Measurements from ENCODE around the gene FREM3. TPM values are rescaled to one million over a fixed set of nuclear protein-coding genes. Genes with fewer than 3 reads are reported as not detected.

The FREM3 gene
- total RNA-seq, 1 experiment from 2014 or later, result 0.15 TPM

DNA sequence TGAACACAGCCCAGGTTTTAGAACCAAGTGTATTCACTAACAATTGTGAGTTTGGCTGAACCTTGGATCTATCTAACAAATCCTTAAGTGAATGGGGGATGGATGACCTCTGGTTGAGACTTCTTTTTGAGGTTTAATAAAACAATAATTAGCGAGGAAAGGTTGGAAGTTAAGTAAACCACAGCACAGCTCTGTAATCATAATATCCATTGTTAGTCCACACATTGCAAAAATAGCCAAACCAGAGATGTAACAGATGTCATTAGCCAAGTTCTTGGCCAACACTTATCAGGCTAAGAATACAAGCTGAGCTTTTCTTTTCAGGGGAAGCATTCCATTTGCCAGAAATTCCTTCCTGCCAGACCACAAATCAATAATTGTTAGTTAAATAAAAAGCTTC lies 59.1 kb downstream of the FREM3 start (continued):
- TF ChIP-seq NFYB (CRISPR knock-in tag; conservative IDR thresholded peaks at IDR 0.05; ENCODE audit: low read depth) (no peak), SMAD4 (CRISPR knock-in tag; IDR thresholded peaks at IDR 0.05) (no peak), ZNF317 (CRISPR knock-in tag; IDR thresholded peaks at IDR 0.05; ENCODE audit: borderline replicate concordance, low read depth) (no peak)
- TF ChIP-seq, protein P1, sequence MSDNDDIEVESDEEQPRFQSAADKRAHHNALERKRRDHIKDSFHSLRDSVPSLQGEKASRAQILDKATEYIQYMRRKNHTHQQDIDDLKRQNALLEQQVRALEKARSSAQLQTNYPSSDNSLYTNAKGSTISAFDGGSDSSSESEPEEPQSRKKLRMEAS (CRISPR knock-in tag; IDR thresholded peaks at IDR 0.05), result no peak

GRCh38 chr4:143634763-143635162 lies 65.7 kb downstream of the FREM3 start:
- no peaks in the 10 kb centered on the region for H3K36me3 Mint-ChIP-seq
- no peak for TF ChIP-seq GRHL2 (CRISPR knock-in tag; IDR thresholded peaks at IDR 0.05; ENCODE audit: insufficient replicate concordance, severe bottlenecking)
- no peak for TF ChIP-seq TEAD1 (CRISPR knock-in tag; IDR thresholded peaks at IDR 0.05)
- TF ChIP-seq, protein P2, sequence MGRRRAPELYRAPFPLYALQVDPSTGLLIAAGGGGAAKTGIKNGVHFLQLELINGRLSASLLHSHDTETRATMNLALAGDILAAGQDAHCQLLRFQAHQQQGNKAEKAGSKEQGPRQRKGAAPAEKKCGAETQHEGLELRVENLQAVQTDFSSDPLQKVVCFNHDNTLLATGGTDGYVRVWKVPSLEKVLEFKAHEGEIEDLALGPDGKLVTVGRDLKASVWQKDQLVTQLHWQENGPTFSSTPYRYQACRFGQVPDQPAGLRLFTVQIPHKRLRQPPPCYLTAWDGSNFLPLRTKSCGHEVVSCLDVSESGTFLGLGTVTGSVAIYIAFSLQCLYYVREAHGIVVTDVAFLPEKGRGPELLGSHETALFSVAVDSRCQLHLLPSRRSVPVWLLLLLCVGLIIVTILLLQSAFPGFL (CRISPR knock-in tag; IDR thresholded peaks at IDR 0.05; ENCODE audit: borderline replicate concordance), result no peak
- no peak for TF ChIP-seq ZNF138 (CRISPR knock-in tag; conservative IDR thresholded peaks at IDR 0.05)
- TF ChIP-seq PRRX2 (CRISPR knock-in tag; IDR thresholded peaks at IDR 0.05), result no peak
- TF ChIP-seq CREB1 (CRISPR knock-in tag; IDR thresholded peaks at IDR 0.05), result no peak
- no peak for TF ChIP-seq ATF6 (CRISPR knock-in tag; IDR thresholded peaks at IDR 0.05)
- TF ChIP-seq FOXJ3 (CRISPR knock-in tag; IDR thresholded peaks at IDR 0.05; ENCODE audit: borderline replicate concordance), result no peak
- TF ChIP-seq JAZF1 (CRISPR knock-in tag; IDR thresholded peaks at IDR 0.05), result no peak
- TF ChIP-seq TP53 (CRISPR knock-in tag; IDR thresholded peaks at IDR 0.05), result no peak
- TF ChIP-seq, protein P3, sequence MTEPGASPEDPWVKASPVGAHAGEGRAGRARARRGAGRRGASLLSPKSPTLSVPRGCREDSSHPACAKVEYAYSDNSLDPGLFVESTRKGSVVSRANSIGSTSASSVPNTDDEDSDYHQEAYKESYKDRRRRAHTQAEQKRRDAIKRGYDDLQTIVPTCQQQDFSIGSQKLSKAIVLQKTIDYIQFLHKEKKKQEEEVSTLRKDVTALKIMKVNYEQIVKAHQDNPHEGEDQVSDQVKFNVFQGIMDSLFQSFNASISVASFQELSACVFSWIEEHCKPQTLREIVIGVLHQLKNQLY (CRISPR knock-in tag; IDR thresholded peaks at IDR 0.05), result no peak
- no peak for TF ChIP-seq ESRRA (CRISPR knock-in tag; IDR thresholded peaks at IDR 0.05; ENCODE audit: borderline replicate concordance)
- TF ChIP-seq JUN (CRISPR knock-in tag; IDR thresholded peaks at IDR 0.05), result no peak
- TF ChIP-seq ERG (CRISPR knock-in tag; IDR thresholded peaks at IDR 0.05), result no peak
- TF ChIP-seq ZBTB43 (CRISPR knock-in tag; IDR thresholded peaks at IDR 0.05), result no peak
- TF ChIP-seq ZNF317 (CRISPR knock-in tag; IDR thresholded peaks at IDR 0.05; ENCODE audit: borderline replicate concordance, low read depth), result no peak
- no peak for TF ChIP-seq SP1 (CRISPR knock-in tag; conservative IDR thresholded peaks at IDR 0.05)
- no peak for TF ChIP-seq SMAD4 (CRISPR knock-in tag; IDR thresholded peaks at IDR 0.05)
- TF ChIP-seq ZBTB21 (CRISPR knock-in tag; IDR thresholded peaks at IDR 0.05; ENCODE audit: borderline replicate concordance), result no peak
- no peak for TF ChIP-seq SOX15 (CRISPR knock-in tag; IDR thresholded peaks at IDR 0.05)
- H3K9me3 Mint-ChIP-seq, result no peaks in the 10 kb centered on the region
- H3K27me3 Mint-ChIP-seq (ENCODE audit: low read depth), result no peaks in the 10 kb centered on the region; the same call in 1 of the 2 replicates
- no peak overlapping the region for H3K4me3 Mint-ChIP-seq
- no peak for DNase-seq (ENCODE audit: low spot score)
- ChIA-PET POLR2A (no interaction called here), CTCF (no interaction called here)
- no peak for ATAC-seq
- H3K27ac Mint-ChIP-seq, result no peak overlapping the region
- H3K4me1 Mint-ChIP-seq, result no peaks in the 10 kb centered on the region
